Aorta (tissue), 5 donors: Measurements from ENCODE around the gene FRMD4A. TPM values are rescaled to one million over a fixed set of nuclear protein-coding genes. Genes with fewer than 3 reads are reported as not detected.

Source experiments
- ATAC-seq: fragments of 200-7000 bp; cut with Tn5 transposase; one replicate; pipeline ENCODE4 v1.9.1; 2022; ENCODE audit warnings: moderate library complexity; ENCODE audit not compliant: low FRiP score
- DNase-seq, 2 donors: peaks; one replicate each; pipeline ENCODE4 v3.0.0-alpha.2; 2020
- H3K27ac ChIP-seq, 2 donors: one replicate each; pipeline ENCODE4 v1.5.1; 2013; ENCODE audit warnings: low read length in 2 of 2, mild to moderate bottlenecking in 2 of 2, moderate library complexity in 2 of 2, control low read depth in 1 of 2, inconsistent platforms in 1 of 2, low read depth in 1 of 2
- H3K27me3 ChIP-seq, 2 donors: one replicate each; pipeline ENCODE4 v1.6.1; 2013; ENCODE audit warnings: control low read depth in 1 of 2, low read length in 1 of 2, mild to moderate bottlenecking in 1 of 2, moderate library complexity in 1 of 2; ENCODE audit not compliant: insufficient read depth in 2 of 2, control insufficient read depth in 1 of 2
- H3K36me3 ChIP-seq, 2 donors: one replicate each; pipeline ENCODE4 v1.6.1; 2013; ENCODE audit warnings: control low read depth in 1 of 2, low read length in 1 of 2, mild to moderate bottlenecking in 1 of 2; ENCODE audit not compliant: insufficient read depth in 2 of 2, control insufficient read depth in 1 of 2
- H3K4me1 ChIP-seq, 2 donors: one replicate each; pipeline ENCODE4 v1.6.1; 2013; ENCODE audit warnings: low read length in 2 of 2, control low read depth in 1 of 2, mild to moderate bottlenecking in 1 of 2, moderate library complexity in 1 of 2; ENCODE audit not compliant: insufficient read depth in 2 of 2, control insufficient read depth in 1 of 2
- H3K4me3 ChIP-seq, 2 donors: one replicate each; pipeline ENCODE4 v1.5.1; 2013; ENCODE audit warnings: low read length in 2 of 2, control low read depth in 1 of 2, mild to moderate bottlenecking in 1 of 2
- H3K9me3 ChIP-seq: one replicate; pipeline ENCODE4 v1.6.1; 2013; ENCODE audit warnings: mild to moderate bottlenecking, low read length; ENCODE audit not compliant: control insufficient read depth
- WGBS, 2 donors: extraction: QIAGEN DNeasy Blood & Tissue Kit; methylation state at CpG; one replicate each; pipeline ENCODE4 v1.1.7; 2013; 5-methylcytosine and 5-hydroxymethylcytosine counted together
- intact Hi-C, 2 donors: fragments of 100-400 bp; cut with DNase I; formaldehyde crosslinking; loops; one replicate each; pipeline versions ENCODE4 v1.14.2 to v1.15.0; 2022
- polyA plus RNA-seq, 2 donors: library from polyadenylated mRNA; stranded (reverse); fragments of 200-250 nt; gene quantifications; one replicate each; pipeline ENCODE4 v1.2.3, GENCODE V29; 2013
- total RNA-seq, 2 donors: library from RNA; stranded (reverse); fragmentation: NEBNext Ultra II Directional; extraction: Animal tissue kit (Norgen Biotek cat#: 25700); gene quantifications; one replicate each; pipeline ENCODE4 v1.2.1, GENCODE V29; 2021
- donor health status: healthy with polysubstance abuse.
- donor health status: Bipolar disorder and iron deficiency.
- donor health status: DM: no; HTN: no; CAD: no.
- donor health status: DM: no; HTN: no; CAD: no.
- donor health status: DM: yes; HTN: yes; CAD: no.

FRMD4A gene
- total and polyA plus RNA-seq, 4 donors, result 11.4 to 65.6 (median 39.7) TPM

DNA sequence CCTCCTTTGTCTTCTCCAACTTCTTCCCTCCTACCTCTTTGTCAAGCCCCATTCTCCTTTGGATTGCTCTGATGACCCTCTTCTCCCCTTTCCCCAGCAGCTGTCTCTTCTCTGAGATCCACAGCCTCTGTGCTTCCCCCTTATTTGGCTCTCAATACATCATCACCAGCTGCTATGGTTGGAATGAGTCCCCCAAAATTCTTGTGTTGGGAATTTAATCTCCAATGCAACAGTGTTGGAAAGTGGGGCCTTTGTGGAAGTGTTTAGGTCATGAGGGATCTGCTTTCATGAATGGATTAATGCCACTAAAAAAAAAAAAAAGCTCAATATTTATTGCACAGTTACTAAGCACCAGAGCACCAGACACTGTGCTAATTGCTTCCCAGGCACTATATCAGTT lies 39.2 kb upstream of the FRMD4A start:
- Histone ChIP-seq H3K4me1 (no peaks in the 10 kb centered on the region), H3K9me3 (no peaks in the 10 kb centered on the region), H3K27me3 (no peaks in the 10 kb centered on the region), H3K27ac (no peak overlapping the region), H3K36me3 (no peaks in the 10 kb centered on the region), H3K4me3 (no peak overlapping the region)
- no peak for DNase-seq
- ATAC-seq, result no peak
- intact Hi-C loops, result no loop called here

DNA sequence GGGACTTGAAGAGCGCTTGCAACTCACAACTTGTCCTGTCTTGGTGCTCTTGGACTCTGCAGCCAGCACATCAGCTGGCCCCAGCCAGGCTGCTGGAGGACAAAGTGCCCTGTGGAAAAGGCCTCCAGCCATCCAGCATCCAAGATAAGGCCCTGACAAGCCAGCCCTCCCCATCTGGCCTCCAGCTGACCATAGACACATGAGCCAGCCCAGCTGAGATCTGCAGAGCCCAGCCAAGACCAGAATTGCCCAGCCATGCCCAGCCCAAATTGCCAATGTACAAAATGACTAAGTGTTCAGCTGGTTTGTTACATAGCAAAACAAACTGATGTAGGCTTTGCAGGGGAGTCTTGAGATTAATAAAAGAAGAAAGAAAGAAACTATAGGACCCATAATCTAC lies 36.0 kb upstream of the FRMD4A start:
- WGBS, 2 donors, result 98 to 100% methylated on average over 1 of the region's 1 CpG
- H3K27ac ChIP-seq, result no peak overlapping the region
- ATAC-seq, result no peak
- no peaks in the 10 kb centered on the region for H3K4me1 ChIP-seq
- H3K36me3 ChIP-seq, result no peaks in the 10 kb centered on the region
- intact Hi-C loops, result no loop called here
- no peak for DNase-seq
- no peak overlapping the region for H3K4me3 ChIP-seq
- H3K9me3 ChIP-seq, result no peaks in the 10 kb centered on the region
- H3K27me3 ChIP-seq, result no peaks in the 10 kb centered on the region

DNA sequence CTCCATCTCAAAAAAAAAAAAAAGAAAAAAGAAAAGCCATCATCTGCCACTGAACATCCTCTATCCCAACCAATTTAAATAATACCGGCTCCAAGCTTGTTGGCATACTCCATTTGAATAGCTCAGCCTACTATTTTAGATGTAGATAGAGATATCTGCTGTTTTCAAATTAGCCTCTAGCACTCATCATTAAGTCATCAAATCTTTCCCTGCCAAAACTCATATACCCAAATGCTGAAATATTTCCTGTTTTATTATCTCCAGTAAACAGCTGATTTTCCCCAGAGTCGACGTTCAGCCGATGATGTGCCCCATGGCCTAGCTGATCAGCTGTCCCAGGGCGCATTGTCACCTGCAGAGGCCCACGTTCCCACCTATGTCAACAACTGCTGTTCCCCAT lies 34.5 kb upstream of the FRMD4A start:
- H3K4me1 ChIP-seq, result no peaks in the 10 kb centered on the region
- DNase-seq (no peak), ATAC-seq (no peak)
- 66 to 75% methylated on average over 6 of the region's 6 CpGs for WGBS, 2 donors
- no peaks in the 10 kb centered on the region for H3K27me3 ChIP-seq
- no peak overlapping the region for H3K4me3 ChIP-seq
- intact Hi-C loops, result no loop called here
- no peaks in the 10 kb centered on the region for H3K9me3 ChIP-seq
- no peak overlapping the region for H3K27ac ChIP-seq
- no peaks in the 10 kb centered on the region for H3K36me3 ChIP-seq

DNA sequence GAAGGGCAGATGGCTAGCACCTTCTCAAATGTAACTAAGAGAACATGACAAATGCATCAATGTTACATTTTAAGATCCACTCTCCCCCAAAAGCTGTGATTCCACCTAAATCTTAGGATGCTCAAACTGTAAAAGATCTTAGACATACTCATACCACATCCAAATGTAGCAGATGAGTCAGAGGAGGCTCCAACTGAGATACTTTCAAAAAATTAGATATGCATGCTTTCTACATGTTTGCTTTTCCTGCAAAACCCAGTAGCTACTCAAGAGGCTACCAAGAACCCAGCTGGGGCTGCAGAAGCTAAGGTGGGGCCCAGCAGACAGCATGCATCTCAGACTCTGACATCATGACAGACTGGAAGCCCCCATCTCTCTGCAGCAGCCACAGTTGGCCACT lies 31.4 kb upstream of the FRMD4A start:
- intact Hi-C loops, result no loop called here
- no peak for ATAC-seq
- no peak overlapping the region for H3K27ac ChIP-seq
- no peak overlapping the region for H3K4me3 ChIP-seq
- no peaks in the 10 kb centered on the region for H3K27me3 ChIP-seq
- H3K36me3 ChIP-seq, result no peaks in the 10 kb centered on the region
- DNase-seq, result no peak
- H3K4me1 ChIP-seq, result no peaks in the 10 kb centered on the region
- H3K9me3 ChIP-seq, result no peaks in the 10 kb centered on the region

DNA sequence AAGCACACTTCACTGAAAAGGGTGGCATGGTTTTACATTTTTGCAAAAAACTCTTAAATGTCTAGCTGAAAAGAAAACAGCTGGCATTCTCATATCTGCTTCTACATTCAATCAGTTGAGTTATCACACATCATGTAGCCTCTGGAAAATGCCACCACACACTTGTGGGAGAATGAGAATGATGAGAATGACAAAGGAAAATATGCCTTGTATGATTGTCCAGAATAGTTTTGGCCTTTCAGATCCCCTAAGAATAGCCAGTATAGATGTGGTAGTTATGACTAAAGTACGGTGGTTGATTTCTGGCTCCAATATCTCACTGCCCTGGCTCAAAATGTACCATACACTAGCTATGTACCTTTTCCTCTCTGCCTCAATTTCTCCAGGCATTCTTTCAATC lies 30.2 kb upstream of the FRMD4A start:
- DNase-seq (no peak), ATAC-seq (no peak)
- Histone ChIP-seq H3K36me3 (no peaks in the 10 kb centered on the region), H3K9me3 (no peaks in the 10 kb centered on the region), H3K4me3 (no peak overlapping the region), H3K27me3 (no peaks in the 10 kb centered on the region), H3K4me1 (no peaks in the 10 kb centered on the region), H3K27ac (no peak overlapping the region)
- intact Hi-C loops, result no loop called here
- WGBS, 2 donors, result 33 to 39% methylated on average over 1 of the region's 1 CpG

DNA sequence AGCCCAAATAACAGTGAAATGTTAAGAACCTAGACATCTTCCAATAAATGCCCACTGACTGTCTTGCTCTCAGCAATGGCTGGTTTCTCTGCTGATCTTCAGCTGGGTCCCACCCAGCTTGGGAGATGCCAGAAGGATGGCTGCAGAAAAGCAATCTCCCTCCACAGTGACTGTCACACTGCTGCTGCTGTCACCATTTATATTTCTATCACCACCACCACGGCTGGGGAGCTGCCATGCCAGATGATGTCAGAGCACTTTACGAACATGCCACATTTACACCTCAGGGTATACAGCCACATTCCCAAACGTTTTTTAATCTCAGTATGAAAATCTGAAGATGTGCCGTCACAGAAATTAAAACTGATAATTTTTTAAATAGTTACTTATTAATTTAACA lies 29.8 kb upstream of the FRMD4A start:
- H3K9me3 ChIP-seq, result peaks cover 3% of the 10 kb centered on the region
- no peaks in the 10 kb centered on the region for H3K36me3 ChIP-seq
- DNase-seq (no peak), ATAC-seq (no peak)
- H3K27me3 ChIP-seq, result no peaks in the 10 kb centered on the region
- intact Hi-C loops, result no loop called here
- H3K4me3 ChIP-seq, result no peak overlapping the region
- no peaks in the 10 kb centered on the region for H3K4me1 ChIP-seq
- H3K27ac ChIP-seq, result no peak overlapping the region
- WGBS, 2 donors, result 38 to 45% methylated on average over 4 of the region's 4 CpGs

DNA sequence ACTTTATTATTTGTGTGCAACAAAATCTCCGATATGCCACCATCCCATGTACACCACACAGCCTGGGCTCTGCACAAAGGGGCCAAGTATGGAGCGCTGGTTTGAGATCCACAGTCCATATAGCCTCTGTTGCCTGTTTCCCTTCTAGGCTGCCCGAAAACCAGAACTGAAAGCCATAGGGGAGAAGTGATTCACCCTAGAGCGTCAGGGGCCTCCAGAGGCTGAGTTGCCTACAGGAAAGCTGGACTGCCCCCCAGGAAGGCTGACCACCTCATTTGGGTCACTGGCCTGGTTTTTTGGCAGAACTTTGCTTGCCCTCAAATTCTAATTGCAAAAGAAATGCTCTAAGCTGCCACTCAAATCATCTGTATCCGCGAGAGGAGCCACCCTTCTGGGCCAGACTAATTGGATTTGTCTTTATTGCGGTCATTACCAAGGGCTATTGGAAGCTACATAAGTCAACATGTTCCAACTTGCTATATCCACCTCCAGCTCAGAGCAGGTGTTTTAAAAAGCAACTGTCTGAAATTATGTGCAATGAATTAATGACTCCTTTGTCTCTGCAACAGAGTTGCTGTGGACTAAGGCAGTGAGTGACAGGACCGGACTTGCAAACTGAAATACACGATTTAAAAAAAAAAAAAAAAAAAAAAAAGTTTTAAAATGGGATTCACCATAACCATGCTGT lies 28.3 kb upstream of the FRMD4A start:
- H3K27me3 ChIP-seq, result no peaks in the 10 kb centered on the region
- H3K36me3 ChIP-seq, result no peaks in the 10 kb centered on the region
- no peak for DNase-seq
- intact Hi-C loops, result no loop called here
- no peak for ATAC-seq
- no peak overlapping the region for H3K4me3 ChIP-seq
- H3K27ac ChIP-seq, result no peak overlapping the region
- H3K4me1 ChIP-seq, result no peaks in the 10 kb centered on the region
- 91 to 93% methylated on average over 9 of the region's 9 CpGs for WGBS, 2 donors
- peaks cover 3% of the 10 kb centered on the region for H3K9me3 ChIP-seq

DNA sequence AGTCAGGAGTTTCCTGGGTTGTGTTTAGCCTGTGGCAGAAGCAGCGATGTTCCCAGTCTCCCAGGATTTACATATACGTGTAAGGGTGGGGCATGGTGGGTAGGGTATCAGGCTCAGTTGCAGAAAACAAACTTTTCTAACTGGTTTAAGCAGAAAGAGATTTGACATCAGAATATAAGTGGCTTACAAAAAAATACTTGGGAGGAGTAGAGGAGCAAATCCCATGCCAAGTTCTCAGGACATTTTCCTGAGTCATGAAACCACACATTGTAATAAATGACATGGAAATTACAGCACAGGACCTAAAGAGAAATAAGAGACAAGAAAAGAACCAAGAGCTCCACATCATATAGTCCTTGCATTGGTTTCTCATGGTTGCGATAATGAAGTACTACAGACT lies 26.2 kb upstream of the FRMD4A start:
- peaks cover 3% of the 10 kb centered on the region for H3K9me3 ChIP-seq
- ATAC-seq, result no peak
- no peak overlapping the region for H3K4me3 ChIP-seq
- DNase-seq, result no peak
- intact Hi-C loops, result no loop called here
- H3K4me1 ChIP-seq, result no peaks in the 10 kb centered on the region
- no peaks in the 10 kb centered on the region for H3K36me3 ChIP-seq
- WGBS, 2 donors, result 82 to 85% methylated on average over 3 of the region's 3 CpGs
- H3K27ac ChIP-seq, result no peak overlapping the region
- no peaks in the 10 kb centered on the region for H3K27me3 ChIP-seq

DNA sequence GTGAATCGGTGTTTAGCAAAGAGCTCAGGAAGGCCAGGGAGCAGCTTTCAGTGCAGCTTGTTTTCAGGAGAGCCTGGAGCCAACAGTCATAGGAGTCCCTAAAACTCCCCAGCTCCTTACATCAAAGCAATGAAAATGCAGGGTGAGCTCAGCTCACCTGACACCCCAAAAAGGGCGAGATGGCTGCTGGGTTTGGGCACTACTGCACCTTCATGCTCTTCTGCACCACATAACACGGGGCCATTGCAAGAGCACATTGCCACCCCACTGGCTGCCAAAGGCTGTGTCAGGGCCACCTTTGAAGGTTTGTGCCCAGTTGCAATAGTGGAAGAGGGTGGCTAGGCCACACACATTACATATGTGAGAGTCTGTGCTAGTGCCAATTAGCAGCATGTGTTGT lies 25.0 kb upstream of the FRMD4A start:
- no peaks in the 10 kb centered on the region for H3K4me1 ChIP-seq
- ATAC-seq (no peak), DNase-seq (no peak)
- intact Hi-C loops, result no loop called here
- H3K27ac ChIP-seq, result no peak overlapping the region
- no peak overlapping the region for H3K4me3 ChIP-seq
- H3K36me3 ChIP-seq, result no peaks in the 10 kb centered on the region
- no peaks in the 10 kb centered on the region for H3K27me3 ChIP-seq
- 92 to 97% methylated on average over 3 of the region's 3 CpGs for WGBS, 2 donors
- peaks cover 3% of the 10 kb centered on the region for H3K9me3 ChIP-seq
